NCI-H1092 treated with DMSO at 0.1 percent for 48 hours (cell line): ENCODE data around the gene TTC12.
"Not testable (repeated sequence)": the region's sequence is repeated elsewhere in the genome, so short reads cannot be mapped to it uniquely, and the experiment has no call there.

Experiments
- DNase-seq: peaks from one replicate; lab custom pipeline; 2025; lab: John Stamatoyannopoulos, UW

The TTC12 gene

GRCh38 chr11:113286509-113287497, 27.6 kb upstream of the TTC12 start:
- no peak for DNase-seq

DNA sequence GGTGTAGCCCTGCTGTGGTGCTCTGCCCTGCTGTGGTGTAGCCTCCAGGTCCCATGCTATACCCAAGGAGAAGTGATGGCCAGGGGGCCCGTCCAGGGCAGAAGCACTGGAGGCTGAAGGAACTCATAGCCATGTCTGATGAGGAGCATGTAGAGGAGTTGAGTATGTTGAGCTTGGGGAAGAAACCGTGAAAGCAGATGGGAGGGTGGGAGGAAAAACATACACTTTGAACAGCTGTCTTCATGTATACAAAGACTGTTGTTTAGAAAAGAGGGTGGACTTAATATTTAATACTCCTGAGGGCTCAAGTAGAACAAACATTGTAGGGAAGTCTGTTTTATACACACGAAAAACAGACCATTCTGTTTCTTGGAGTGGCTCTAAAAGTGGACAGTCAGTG, 26.6 kb upstream of the TTC12 start:
- DNase-seq = no peak

DNA sequence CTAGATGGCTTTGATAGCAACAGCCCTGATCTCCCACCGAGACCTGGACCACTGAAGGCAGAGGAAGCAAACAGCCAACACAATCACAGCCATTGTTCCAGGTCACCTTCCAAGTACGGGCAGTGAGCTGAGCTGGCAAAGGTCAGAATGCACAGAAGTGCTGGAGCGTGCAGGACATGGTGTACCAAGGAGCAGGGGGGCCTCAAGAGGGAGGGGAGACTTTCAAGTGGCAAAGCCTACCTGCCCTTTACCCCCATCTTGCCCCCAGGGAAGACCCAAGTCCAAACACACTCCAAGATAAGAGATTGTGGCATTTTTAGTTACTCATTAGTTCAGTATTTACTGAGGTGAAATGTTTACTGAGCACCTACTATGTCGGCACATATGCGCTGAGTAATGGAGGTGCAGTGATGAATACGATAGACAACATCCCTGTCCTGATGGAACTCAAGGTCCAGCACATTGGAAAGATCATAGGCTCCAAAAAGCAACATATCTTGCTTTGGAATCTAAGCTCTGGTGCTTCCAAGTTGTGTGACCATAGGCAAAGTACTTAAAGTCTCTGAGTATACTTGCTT, 26.0 kb upstream of the TTC12 start:
- no peak for DNase-seq

DNA sequence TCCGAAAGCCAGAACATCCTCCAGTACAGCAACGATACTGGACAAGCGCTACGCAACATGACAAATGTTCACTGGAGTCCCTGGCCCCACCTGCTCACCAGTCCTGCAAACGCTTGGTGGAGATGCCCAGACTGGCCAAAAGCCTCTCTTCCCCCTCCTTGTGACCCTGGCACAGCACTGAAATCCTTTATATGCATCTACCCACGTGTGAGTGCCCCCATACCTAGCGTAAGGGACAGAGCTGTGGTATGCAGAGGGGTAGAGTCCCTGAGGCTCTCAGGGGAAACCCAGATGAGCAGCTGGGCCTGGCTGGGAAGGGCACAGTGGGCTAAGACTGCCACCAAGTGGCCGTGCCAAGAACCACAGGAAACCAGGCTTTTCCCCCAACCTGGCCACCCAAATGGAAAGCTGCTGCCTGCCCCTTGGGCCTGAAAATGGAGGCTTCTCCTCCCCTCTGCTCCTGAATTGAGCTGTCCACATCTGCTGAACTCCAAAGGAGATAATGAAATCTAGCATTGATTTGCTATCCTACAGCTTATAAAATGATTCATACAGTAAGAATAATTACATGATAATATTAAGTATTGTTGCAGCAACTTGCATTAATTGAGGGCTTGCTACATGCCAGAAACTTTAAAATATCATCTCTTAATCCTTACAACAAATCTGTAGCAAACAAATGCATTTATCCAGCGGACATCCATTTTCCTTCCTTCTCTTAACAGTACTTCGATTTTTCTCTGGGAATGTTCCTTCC, 24.8 kb upstream of the TTC12 start:
- peak; percentile 65 for DNase-seq

DNA sequence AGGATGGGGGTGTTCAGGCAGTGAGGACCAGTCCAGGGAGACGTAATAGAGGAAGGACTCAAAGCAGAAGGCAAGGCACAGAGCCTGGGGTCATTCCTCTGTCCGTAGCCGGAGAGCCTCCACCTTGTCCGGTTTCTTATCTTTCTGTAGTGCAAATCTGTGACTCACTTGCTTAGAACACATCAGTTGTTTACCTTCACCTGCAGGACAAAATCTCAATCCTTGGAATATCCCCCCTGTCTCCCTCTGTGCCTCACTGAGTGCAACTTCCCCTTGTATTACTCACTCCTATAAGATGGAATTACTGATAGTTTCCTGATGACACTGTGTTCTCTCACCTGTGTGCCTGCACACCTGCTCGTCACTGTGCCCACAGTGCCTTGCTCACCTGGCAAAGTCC, 20.4 kb upstream of the TTC12 start:
- no peak for DNase-seq

- DNase-seq = no peak
Observed at GRCh38 chr11:113295993-113296392, 18.4 kb upstream of the TTC12 start.

DNA sequence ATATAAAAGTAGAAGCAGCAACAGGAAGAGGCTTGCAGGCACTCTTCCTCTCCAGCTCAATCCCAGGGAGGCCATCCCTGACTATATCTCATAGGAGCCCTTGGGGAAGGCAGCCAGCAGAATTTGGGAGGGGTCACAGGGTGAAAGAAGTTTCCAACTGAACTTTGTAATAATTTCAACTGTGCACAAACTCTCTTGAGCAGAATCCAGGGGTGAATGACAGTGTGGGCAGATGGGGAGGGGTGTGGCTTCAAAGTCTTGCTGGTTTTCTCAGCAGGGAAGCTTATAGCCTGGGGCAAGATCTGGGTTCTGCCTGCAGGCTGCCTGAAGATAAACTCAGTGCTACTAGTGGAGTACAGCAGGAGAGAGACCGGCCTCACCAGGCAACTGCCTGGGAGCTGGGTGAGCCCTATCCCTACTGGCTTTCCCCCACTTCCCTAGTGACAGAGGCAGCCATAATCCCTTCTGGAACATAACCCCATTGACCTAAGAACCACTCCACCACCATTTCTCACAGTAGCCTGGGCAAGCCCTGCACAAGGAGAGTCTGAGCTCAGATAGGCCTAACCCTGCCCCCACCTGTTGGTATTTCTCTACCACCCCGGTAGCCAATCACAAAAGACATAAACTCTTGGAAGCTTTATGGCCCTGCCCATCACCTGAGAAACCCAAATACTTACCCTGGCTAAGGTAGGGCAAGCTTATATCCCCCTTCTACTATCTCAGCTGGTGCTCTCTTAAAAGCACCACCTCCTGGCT, 17.8 kb upstream of the TTC12 start:
- DNase-seq = no peak

DNA sequence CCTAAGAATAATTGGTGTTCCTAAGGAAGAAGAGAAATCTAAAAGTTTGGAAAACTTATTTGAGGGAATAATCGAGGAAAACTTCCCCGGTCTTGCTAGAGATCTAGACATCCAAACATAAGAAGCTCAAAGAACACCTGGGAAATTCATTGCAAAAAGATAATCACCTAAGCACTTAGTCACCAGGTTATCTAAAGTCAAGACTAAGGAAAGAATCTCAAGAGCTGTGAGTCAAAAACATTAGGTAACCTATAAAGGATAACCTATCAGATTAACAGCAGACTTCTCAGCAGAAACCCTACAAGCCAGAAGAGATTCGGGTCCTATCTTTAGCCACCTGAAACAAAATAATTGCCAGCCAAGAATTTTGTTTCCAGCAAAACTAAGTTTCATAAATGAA, 15.9 kb upstream of the TTC12 start:
- DNase-seq = not testable (repeated sequence)

DNA sequence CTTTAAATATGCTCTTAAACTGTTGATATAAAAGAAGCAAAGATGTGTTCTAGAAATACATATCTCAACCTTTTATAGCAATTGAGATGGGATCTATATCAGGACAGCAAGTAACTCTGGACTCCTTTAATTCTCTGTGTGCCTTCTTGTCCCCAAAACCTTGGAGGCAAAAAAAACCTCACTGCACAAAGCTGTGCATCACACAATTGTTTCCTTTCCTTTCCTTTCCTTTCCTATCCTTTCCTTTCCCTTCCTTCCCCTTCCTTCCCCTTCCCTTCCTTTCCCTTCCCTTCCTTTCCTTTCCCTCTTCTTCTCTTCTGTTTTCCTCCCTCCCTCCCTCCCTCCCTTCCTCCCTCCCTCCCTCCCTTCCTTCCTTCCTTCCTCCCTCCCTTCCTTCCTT, 9.5 kb upstream of the TTC12 start:
- no peak for DNase-seq

GRCh38 chr11:113305440-113306336, 8.7 kb upstream of the TTC12 start:
- peak; percentile 81 for DNase-seq

GRCh38 chr11:113308601-113309000, 5.8 kb upstream of the TTC12 start:
- no peak for DNase-seq

DNA sequence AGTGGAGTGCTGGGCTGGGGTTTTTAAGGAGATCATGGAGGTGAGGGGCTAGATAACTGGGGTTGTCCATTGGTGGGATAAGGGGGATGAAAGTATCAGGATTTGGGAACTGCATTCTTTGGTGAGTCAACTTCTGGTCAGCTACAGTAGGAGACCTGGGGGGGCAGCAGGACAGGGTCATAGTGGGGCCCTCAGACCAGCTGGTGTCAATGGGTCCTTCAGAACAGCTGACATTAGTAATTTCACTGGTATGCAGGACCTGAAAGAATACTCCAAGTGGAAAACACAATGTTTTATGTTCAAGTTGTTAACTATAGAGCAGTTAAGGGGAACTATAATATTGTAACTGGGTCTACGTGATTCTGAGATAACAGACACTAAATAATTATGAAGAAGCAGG, 2.8 kb upstream of the TTC12 start:
- no peak for DNase-seq

GRCh38 chr11:113313601-113314000, 782 bp upstream of the TTC12 start:
- no peak for DNase-seq

GRCh38 chr11:113314065-113314388, 356 bp upstream of the TTC12 start:
- DNase-seq = no peak

DNA sequence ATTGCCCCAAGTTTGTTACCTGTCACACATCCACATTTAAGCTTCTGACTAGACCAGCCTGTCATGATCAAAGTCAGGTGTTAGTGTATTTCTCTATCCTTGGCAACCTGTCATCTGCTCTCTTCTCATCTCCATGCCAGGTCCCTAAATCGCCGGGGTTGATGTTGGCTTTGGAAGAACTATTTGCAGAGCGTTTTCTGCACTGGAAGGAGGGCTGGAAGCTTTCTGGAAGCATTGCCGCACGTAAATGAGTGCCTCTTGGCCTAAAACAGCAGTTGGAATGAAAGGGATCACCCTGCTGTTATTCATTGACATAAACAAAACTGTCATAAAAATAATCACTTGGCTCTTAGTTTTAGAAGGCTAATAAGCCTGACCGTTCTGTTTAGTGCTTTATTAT, 1.4 kb downstream of the TTC12 start:
- no peak for DNase-seq

DNA sequence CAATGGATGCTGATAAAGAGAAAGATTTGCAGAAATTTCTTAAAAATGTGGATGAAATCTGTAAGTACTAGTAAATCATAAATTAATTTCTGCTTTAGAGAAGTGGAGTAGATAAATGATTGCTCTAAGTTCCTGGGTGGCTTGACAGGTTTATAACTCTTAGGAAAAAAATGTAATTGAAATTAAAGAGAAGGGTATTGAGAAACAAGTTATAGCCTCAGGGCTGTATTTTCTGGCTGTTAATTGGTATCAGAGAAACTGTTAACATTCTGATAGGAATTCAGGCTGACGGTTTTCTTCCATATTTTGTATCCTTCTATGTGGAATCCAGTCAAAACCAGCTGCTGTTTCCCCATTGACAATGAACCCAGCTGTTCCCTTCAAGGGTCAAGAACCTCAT, 1.9 kb downstream of the TTC12 start:
- no peak for DNase-seq

DNA sequence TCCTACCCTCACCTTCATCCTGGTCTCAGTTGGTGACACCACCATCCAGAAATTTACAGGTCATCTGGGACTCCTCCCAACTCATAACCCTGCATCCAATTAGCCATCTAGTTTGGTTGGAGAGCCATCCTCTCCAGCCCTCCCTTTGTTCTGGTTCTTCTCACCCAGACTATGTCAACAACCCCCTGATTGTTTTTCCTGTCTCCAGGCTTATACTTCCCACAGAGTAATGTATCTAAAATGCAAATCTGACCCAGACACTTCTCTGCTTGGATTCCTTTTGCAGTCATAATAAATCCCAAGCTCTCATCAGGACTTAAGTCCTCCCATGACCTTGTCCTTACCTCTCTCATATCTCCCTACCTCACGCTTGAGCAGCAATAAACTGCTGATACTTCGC, 3.0 kb downstream of the TTC12 start:
- DNase-seq = peak; percentile 51

DNA sequence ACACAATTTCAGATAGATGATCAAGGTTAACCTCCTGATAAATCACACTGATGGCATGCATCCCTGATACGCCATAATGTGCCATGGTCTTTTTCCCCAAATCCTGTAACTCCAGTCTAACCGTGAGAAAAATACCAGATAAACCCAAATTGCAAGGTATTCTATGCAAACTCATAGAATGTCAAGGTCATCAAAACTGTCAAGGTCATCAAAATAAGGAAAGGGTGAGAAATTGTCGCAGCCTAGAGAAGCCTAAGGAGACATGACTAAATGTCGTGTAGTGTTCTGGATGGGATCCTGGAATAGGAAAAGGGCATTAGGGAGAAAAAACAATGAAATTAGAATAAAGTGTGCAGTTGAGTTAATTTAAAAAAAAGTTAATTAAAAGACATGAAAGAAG, 4.7 kb downstream of the TTC12 start:
- no peak for DNase-seq

- DNase-seq = no peak
Observed at GRCh38 chr11:113322158-113322557, 7.8 kb downstream of the TTC12 start.

- DNase-seq = no peak
Observed at GRCh38 chr11:113324250-113324649, 9.9 kb downstream of the TTC12 start.

- DNase-seq = no peak
Observed at GRCh38 chr11:113329725-113330124, 15.3 kb downstream of the TTC12 start.
